ENCODE results near the gene INAVA.

INAVA gene, protein sequence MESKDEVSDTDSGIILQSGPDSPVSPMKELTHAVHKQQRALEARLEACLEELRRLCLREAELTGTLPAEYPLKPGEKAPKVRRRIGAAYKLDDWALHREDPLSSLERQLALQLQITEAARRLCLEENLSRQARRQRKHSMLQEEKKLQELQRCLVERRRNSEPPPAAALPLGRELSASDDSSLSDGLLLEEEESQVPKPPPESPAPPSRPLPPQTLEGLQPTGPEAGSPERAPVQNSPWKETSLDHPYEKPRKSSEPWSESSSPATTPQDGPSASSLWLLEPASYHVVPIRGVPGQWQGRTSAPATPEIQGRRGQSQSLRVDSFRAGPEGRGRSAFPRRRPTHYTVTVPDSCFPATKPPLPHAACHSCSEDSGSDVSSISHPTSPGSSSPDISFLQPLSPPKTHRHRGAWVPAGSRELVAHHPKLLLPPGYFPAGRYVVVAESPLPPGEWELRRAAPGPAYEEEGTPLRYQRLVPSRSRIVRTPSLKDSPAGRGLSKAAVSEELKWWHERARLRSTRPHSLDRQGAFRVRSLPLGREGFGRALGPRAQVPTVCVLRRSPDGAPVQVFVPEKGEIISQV

DNA sequence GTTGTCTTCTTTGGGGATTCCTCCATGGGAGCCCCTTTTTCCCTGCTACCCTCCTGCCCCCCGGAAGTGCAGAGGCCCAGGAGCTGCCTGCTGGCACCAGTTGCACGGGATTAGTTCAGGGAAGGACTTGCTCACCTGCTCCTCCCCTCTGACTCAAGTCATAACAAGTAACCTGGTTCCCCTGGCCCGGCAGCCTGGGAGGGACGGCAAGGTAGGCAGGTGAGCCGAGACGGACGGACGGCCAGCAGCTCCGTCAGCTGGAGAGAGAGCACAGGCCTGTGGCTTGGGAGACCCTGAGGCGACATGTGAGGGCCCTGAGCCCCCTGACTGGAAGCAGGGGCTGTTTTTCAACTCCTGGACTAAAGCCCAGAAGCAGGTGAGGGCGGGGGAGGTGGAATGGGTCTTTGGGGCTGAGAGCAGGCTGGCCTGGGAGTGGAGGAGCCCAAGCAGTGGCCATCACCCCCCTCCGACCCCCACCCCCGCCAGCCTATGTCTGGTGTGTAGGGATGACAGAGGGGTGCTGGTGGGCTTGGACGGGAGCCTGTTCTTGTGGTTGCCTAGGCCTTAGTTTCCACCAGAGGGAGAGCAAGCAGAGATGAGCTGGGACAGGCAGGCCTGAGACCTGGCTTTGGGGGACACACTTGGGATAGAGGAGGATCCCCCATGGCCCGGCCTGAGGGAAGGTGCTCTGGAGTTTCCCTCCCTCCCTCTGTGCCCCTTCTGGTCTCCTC lies at the start of gene INAVA:
Gene INAVA (plus strand): TSS at position 189 of the 731 bp plus-strand sequence. CDS start 3,501 bp downstream, outside the sequence.
- H3K27ac ChIP-seq: peak within 1 kb of the TSS; percentile 48 to 94 (median 87)
- peak within 1 kb of the TSS; percentile 32 to 56 (median 50) for H3K4me3 ChIP-seq

DNA sequence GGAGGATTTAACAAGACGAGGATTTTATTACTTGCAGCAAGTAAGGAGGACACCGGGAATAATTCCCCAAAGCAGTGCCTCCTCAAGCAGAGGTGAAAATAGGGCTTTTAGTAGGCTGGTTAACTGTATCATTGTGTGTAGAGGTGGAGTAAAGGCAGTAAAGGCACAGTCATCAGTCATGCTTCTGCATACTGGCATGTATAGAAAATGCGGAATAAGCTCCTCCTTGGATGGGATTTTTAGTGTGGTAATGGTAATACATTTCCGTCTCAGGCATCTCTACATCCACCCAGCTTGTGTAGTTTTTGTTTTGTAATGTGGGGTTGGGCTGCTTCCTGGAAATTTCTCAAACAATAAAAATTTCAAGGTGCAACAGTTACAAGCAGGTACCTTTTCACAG lies 49.3 kb upstream of the INAVA start:
- H3K4me3 ChIP-seq: no peak overlapping the region
- no peak overlapping the region for H3K27ac ChIP-seq

DNA sequence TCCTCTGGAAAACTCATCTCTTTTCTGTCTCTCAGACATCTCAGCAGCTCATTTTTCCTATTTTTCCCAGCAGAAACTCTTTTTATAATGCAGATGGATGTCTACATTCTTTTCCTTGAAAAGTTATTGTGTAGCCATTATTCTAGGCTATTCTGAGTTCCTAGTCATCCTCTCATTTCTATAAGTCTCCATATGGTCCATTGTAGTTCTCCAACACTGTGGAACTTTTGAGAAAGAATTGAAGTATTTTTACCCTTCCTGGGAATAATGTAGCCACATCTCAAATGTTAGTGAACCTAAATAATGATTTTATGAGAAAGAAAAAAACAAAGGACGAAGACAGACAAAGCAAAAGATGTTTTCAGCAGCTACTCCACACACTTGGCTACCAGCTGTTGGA lies 48.3 kb upstream of the INAVA start:
- H3K27ac ChIP-seq: no peak overlapping the region

DNA sequence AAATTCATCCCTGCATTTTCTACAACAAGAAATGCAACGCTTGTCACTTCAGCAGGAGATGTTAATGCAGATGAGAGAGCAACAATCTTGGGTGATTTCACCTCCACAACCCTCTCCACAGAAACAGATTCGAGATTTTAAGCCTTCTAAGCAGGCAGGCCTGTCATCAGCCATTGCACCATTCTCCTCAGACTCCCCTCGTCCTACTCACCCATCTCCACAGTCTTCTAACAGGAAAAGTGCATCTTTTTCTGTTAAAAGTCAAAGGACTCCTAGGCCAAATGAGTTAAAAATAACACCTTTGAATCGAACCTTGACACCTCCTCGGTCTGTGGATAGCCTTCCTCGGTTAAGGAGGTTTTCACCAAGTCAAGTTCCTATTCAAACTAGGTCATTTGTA lies 45.3 kb upstream of the INAVA start:
- H3K4me3 ChIP-seq: no peak overlapping the region
- no peak overlapping the region for H3K27ac ChIP-seq

More for the DNA sequence above, 48.3 kb upstream of the INAVA start:
- no peak overlapping the region for H3K4me3 ChIP-seq

DNA sequence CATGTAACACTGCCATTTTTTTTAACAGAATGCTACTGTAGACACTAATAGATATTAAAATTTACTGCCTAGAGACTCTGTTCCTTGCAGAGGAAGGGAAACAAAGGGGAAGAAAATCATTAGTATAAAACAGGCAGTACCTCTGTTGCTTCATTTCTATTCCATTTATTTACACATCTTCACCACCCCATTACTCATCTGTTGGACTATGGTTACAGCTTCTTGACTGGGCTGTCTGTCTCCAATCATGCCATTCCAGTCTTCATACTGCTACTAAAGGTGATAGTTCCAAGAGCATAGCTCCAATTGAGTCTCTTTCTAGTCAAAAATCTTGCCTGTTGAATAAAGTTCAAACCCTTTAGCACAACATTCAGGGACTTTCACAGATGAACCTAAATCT lies 44.1 kb upstream of the INAVA start:
- Histone ChIP-seq H3K27ac (no peak overlapping the region), H3K4me3 (no peak overlapping the region)

DNA sequence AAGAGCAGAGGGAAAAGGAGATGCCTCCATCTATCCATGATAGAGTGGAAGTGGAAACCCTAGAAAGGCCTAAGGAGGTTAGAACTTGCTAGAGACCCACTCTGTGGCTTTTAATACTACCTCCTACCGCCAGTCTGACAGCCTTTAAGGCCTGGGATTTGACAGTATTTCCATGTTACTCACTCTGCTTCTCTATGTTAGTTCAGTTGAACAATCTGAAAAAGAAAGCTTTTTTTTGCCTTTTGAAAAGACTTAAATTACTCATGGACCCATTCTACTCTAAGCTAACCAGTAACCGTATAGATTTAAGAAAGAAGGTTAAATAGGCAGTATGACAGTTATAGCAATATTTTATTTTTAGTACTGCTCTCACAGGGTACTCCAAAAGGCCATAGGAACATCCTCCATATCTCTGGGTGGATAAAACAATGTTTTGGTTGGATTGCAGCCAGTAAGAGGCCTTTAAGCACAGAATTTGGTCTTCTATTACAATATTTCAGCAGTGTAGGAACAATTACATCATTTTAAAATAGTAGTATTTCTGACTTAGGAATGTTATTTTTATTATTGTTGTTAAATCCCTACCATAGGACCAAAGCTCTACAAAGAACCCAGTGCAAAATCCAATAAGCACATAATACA lies 37.9 kb upstream of the INAVA start:
- H3K4me3 ChIP-seq: no peak overlapping the region
- H3K27ac ChIP-seq: no peak overlapping the region

DNA sequence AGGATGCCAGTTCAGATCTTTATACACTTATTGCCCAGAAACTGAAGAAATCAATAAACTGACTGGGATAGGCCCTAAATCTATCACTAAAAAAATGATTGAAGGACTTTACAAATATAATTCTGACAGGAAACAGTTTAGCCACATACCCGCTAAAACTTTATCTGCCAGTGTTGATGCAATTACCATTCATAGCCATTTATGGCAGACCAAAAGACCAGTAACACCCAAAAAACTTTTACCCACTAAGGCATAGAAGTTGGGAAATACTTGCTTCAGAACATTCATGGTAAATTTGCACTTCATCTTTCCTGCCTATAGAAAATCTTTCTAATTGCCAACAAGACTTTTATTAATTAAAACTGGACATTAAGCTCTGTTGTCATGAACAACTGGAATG lies 36.9 kb upstream of the INAVA start:
- no peak overlapping the region for H3K4me3 ChIP-seq
- H3K27ac ChIP-seq: no peak overlapping the region

DNA sequence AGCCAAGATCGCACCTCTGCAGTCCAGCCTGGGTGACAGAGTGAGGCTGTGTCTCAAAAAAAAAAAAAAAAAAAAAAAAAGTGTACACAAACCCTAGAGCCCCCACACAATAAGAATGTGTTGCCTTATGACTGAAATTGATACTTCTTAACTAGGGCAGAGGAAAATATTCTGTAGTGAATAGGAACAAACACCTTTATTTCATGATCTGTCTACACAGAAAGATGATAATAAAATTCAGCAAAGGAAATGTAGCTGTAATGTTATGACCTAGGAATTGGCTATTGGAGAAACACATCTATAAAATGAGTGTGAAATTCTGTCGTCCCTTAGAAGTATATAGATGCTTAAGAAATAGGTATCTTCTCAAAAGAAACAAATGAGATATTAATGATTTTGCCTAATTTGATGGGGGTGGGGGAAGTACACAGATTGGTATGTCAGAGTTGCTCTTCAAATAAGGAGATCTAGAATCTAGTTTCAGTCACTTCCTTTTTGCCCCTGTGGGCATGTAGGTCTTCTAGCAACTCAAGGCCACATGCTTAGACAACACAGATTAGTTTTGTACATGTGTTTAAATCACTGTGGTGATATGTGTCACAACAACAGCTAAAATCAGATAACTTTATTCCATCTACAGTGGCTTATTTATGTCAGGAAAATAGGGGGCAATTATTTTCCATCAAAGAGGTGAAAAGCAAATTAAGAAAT lies 32.6 kb upstream of the INAVA start:
- H3K27ac ChIP-seq: no peak overlapping the region
- H3K4me3 ChIP-seq: no peak overlapping the region

DNA sequence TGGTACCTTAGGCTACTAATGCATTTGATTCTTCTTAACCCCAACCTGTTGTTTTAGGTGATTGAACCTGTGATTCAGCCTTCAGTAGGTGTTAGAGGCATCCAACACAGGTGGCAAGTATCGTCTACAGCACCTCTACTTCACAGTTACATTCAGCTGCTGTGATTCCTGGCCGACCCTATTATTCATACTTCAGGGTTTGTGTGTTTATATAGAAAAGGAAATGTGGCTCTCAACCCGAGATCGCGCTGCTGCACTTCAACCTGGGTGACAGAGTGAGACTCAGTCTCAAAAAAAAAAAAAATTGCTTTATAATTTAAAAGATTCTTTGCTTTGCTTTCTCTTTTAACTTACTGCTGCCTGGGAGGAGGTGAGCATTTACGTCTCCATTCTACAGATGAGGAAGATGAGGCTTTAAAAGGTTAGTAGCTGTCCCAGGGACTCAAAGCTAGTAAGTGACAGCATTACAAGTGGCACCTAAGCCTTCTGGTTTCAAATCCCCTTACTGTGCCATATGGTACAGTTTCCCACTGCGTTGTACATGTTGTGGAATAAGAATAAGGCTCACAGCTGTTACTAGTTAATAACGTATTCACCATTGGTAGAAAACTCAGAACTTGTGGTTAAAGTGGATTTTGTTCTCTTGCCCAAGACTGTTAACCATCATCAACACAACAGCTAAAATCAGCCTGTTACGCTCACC lies 31.8 kb upstream of the INAVA start:
- H3K27ac ChIP-seq: peak overlapping the region in 2 of 21 experiments; percentile 8 to 42
- no peak overlapping the region for H3K4me3 ChIP-seq

DNA sequence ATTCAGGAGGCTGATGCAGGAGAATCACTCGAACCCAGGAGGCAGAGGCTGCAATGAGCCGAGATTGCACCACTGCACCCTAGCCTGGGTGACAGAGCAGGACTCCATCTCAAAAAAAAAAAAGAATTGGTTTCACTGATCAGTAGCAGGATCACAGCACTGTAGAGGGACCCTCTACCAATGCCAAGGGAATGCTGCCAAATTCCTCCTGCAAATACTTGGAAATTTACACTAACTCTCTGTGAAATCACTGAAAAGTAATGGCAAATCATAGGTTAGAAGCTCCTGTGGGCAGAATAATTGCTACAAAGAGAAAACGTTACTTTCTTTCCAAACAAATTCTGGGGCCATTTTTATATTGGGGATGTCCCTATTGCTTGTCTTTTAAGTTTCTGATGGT lies 28.6 kb upstream of the INAVA start:
- H3K27ac ChIP-seq: no peak overlapping the region
- H3K4me3 ChIP-seq: no peak overlapping the region

DNA sequence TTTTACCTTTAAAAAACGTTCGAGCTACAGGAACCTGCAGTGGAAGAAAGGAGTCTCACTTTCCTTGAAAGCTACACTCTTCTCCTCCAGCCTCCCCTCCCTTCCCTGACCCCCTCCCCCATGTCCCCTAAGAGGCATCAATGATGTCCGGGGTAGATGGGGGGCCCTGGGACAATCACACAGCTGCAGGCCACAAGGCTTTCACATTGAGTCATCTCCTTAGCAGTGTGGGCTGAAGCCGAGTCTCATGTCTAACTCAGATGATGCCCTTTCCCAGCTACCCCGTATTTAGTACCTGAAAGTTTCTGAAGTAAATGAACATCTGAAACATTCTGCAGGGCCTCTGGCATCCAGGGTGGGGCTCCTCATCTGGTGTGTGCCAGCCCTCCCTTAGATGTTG lies 28.2 kb upstream of the INAVA start:
- Histone ChIP-seq H3K27ac (no peak overlapping the region), H3K4me3 (no peak overlapping the region)

DNA sequence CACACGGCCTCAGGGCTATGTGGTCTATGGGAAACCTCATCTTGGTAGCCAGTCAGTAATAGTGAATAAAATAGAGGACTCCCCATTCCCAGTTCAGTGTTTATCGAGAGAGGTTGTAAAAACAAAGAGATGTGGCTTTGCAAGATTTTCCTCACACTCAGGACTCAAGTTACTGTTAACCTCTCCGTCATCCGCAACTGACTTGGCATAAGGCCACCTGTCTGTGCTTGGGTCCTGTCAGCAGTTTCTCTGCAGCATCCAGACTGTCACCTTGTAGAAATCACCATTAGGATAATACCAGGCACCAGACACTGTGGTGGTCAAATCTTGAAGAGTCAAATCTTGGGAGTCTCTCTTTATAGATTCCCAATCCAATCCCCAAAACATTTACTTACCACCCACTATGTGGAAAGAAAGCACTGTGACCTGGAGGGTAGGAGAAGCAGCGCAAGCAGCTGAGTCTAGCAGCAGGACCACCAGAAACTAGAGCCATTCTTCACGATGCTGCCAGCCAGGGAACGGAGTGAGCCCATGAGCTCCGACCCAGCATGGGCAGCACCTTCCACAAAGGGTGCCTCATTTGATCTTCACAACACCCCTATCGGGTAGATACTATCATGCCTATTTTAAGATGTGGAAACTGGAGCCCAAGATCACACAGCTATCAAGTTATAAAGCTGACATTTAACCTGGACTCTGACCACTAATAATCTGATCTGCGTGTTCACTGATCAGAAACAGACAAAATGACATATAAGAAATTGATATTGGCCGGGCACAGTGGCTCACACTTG lies 27.5 kb upstream of the INAVA start:
- H3K27ac ChIP-seq: no peak overlapping the region

DNA sequence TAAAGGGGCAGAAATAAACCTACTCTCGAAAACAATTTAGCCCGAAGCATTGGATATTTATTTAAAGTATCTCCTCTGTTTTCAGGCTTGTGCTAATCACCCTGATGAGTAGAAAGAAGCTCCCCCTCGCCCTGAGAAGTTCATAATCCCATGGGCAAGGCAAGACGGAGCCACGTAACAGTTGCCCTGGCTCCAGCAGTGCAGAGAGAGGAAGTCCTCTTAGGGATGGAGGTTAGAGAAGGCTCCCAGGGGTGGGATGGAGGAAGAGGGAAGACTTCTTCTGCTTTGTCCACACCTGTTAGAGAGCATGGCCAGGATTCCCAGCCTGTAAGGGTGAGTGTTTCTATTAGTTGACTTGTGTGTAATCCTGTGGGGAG lies 25.3 kb upstream of the INAVA start:
- Histone ChIP-seq H3K4me3 (no peak overlapping the region), H3K27ac (peak overlapping the region in 4 of 21 experiments; percentile 2 to 51 (median 32))

More for the DNA sequence above, 27.5 kb upstream of the INAVA start:
- H3K4me3 ChIP-seq: no peak overlapping the region

DNA sequence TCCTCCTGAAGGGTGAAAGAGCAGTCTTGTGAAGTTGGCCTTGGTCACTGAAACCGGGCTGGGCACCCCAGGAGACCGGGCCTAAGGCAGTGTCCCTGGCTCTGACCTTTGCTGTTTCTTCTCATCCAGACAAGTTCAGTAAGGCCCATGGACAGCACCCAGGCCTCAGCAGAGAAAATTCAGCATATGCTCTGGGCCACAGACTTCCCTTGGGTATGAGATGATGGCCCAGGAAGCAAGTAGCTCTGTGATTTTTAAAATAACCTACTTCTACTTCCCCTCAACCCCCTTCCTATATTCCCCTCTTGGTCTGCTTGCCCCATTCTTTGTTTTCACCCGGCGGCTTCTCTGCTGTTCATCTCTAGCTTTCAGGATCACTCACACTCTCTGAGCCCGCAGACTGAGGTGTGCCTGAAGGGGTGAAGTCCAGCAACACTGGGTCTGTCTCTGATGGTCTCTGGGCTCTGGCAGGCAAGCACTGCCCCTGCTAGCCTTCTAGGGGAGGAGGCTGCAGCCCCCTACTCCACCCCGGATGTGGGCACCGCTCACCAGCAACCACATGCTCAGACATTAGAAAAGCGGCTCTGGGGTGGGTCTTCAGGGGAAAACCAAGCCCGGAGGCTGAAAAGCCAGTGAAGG lies 24.8 kb upstream of the INAVA start:
- Histone ChIP-seq H3K4me3 (no peak overlapping the region), H3K27ac (peak overlapping the region in 4 of 21 experiments; percentile 2 to 51 (median 32))

DNA sequence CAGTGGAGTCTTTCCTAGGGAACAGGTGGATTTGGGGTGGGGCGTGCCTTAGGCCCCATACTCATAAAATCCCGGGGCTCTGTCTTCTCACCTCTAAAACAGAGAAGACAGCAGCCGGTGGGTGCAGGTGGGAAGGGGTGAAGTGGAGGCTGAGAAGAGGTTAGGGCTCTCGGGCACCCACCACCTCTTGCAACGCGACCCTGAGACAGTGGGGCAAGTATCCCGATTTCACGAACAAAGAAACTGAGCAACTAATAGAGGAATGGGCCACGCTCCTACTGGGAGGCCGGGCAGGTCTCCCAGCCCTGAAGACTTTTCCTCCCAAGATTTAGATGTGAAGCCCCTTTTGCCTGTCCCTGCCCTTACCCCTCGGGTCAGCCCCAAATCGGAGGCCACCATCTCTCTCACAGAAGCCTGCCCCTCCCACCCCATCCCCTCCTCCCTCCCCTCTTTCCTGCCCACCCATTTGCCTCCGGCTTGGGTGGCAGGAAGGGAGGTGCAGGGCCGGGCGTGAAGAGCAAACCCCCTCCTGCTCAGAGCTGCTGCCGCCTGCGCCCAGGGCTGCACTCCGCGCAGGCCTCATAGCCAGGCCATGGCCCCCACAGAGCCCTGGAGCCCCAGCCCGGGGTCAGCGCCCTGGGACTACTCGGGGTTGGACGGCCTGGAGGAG lies 22.1 kb upstream of the INAVA start, which contains the start of gene GPR25:
Gene GPR25 (plus strand): TSS at position 536 of the 670 bp plus-strand sequence. CDS start 57 bp downstream, at position 593.
- H3K4me3 ChIP-seq: peak within 1 kb of the TSS in 2 of 7 experiments; percentile 10 to 21

DNA sequence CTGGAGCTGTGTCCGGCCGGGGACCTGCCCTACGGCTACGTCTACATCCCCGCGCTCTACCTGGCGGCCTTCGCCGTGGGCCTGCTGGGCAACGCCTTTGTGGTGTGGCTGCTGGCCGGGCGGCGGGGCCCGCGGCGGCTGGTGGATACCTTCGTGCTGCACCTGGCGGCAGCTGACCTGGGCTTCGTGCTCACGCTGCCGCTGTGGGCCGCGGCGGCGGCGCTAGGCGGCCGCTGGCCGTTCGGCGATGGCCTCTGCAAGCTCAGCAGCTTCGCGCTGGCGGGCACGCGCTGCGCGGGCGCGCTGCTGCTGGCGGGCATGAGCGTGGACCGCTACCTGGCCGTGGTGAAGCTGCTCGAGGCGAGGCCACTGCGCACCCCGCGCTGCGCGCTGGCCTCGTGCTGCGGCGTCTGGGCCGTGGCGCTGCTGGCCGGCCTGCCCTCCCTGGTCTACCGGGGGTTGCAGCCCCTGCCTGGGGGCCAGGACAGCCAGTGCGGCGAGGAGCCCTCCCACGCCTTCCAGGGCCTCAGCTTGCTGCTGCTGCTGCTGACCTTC lies 21.5 kb upstream of the INAVA start:
- peak overlapping the region in 2 of 7 experiments; percentile 10 to 21 for H3K4me3 ChIP-seq

More for the DNA sequence above, 22.1 kb upstream of the INAVA start, which contains the start of gene GPR25:
- peak within 1 kb of the TSS in 1 of 21 experiments; percentile 23 for H3K27ac ChIP-seq

More for the DNA sequence above, 21.5 kb upstream of the INAVA start:
- H3K27ac ChIP-seq: peak overlapping the region in 1 of 21 experiments; percentile 23

Measured in skin epidermis (tissue), 12 donors.